Measurements from ENCODE around the gene GYS1.

DNA sequence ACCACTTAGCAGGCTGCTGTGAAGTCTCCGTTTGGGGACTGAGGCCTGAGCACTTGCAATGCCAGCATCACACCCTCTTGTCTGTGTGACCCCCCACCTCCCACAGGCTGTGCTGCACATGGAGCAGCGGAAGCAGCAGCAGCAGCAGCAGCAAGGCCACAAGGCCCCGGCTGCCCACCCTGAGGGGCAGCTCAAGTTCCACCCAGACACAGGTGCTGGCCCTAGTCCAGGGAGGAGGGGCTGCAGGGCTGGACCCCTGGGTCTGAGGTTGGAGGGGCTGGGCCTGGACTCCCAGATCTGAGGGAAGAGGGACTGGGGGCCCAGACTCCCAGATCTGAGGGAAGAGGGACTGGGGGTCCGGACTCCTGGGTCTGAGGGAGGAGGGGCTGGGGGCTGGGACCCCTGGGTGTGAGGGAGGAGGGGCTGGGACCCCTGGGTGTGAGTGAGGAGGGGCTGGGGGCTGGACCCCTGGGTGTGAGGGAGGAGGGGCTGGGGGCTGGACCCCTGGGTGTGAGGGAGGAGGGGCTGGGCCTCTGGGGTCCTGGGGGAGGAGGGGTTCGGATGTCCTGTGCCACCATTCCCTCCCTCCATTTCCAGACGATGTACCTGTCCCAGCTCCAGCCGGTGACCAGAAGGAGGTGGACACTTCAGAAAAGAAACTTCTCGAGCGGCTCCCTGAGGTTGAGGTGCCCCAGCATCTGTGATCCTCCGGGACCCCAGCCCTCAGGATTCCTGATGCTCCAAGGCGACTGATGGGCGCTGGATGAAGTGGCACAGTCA lies 71.2 kb downstream of the GYS1 start:
- TF ChIP-seq, protein P1, sequence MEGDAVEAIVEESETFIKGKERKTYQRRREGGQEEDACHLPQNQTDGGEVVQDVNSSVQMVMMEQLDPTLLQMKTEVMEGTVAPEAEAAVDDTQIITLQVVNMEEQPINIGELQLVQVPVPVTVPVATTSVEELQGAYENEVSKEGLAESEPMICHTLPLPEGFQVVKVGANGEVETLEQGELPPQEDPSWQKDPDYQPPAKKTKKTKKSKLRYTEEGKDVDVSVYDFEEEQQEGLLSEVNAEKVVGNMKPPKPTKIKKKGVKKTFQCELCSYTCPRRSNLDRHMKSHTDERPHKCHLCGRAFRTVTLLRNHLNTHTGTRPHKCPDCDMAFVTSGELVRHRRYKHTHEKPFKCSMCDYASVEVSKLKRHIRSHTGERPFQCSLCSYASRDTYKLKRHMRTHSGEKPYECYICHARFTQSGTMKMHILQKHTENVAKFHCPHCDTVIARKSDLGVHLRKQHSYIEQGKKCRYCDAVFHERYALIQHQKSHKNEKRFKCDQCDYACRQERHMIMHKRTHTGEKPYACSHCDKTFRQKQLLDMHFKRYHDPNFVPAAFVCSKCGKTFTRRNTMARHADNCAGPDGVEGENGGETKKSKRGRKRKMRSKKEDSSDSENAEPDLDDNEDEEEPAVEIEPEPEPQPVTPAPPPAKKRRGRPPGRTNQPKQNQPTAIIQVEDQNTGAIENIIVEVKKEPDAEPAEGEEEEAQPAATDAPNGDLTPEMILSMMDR (IDR thresholded peaks at IDR 0.05): no peak
- no peak for TF ChIP-seq POLR2A (IDR thresholded peaks at IDR 0.05)

All from lower leg skin (tissue), 3 donors.